PC-9 (cell line): ENCODE measurements around the gene ENPP3.

Source experiments
- EZH2 ChIP-seq: fragments of 200-600 bp; sonication (generic); IDR thresholded peaks from 2 replicates; pipeline ENCODE4 v1.8.0; 2017; ENCODE audit warnings: antibody characterized with exemption, low read depth
- TF ChIP-seq, protein P1 (sequence below): fragments of 200-600 bp; sonication (generic); conservative IDR thresholded peaks from 2 replicates; pipeline ENCODE4 v1.6.1; 2017; ENCODE audit warnings: mixed run types, antibody characterized with exemption, mild to moderate bottlenecking, moderate library complexity

DNA sequence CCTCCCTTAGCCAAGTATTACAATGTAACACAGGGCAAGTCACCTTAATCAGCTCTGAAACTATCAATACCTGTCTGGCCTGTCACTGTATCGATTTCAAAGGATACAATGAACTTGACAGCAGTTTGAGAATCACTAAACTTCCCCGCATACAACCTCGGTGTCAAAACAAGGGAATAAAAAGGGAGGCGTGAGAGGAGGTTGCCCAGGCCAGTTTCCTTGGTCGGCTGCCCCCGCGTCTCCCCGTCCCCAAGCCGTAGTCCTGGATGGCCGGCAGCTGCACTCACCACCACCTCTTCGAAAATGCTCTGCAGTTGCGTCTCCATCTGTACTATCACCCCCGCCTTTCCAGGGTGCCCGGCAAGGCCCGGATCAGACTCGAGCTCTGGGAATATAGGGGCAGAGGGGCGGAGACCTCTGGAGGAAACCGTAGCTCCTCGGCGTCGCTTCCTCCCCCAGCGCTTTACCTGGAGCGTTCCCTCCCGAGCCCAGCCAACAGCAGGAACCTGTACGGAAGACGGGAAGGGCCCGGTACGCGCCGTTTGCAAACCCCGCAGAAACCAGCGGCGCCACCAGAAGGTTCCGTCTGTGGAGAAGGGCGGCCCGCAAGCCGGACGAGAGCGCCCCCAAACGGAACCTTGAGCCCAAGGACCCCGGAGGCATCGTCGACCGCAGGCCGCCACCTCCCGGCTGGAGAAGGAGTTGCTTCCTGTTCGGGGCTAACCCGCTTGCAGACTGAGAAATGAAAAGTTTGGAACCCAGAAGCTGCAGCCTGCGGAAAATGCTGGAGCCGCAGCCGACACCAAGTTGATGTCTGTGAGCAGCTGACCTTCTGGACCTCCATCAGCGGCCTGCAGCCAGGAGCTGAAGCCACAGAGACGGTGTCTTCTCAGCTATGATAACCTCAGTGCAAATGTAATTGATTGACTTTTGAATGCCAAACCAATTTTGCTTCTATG is 9.1 kb upstream of the ENPP3 start, which contains the start of gene MED23:
- TF ChIP-seq, protein P1, sequence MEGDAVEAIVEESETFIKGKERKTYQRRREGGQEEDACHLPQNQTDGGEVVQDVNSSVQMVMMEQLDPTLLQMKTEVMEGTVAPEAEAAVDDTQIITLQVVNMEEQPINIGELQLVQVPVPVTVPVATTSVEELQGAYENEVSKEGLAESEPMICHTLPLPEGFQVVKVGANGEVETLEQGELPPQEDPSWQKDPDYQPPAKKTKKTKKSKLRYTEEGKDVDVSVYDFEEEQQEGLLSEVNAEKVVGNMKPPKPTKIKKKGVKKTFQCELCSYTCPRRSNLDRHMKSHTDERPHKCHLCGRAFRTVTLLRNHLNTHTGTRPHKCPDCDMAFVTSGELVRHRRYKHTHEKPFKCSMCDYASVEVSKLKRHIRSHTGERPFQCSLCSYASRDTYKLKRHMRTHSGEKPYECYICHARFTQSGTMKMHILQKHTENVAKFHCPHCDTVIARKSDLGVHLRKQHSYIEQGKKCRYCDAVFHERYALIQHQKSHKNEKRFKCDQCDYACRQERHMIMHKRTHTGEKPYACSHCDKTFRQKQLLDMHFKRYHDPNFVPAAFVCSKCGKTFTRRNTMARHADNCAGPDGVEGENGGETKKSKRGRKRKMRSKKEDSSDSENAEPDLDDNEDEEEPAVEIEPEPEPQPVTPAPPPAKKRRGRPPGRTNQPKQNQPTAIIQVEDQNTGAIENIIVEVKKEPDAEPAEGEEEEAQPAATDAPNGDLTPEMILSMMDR: peak; percentile 94
- no peak for TF ChIP-seq EZH2
